HCT116 (cell line): Measurements from ENCODE around the gene CABP1.

Experiments used
- CEBPB ChIP-seq: IDR thresholded peaks from 2 replicates; pipeline ENCODE4 v1.6.1; 2012; ENCODE audit warnings: low read depth
- CTCF ChIP-seq, 3 experiments: fragments of 200-600 bp in 1 of 3; sonication (generic) in 1 of 3; IDR thresholded peaks in 2 of 3; conservative IDR thresholded peaks in 1 of 3; 2 replicates each; pipeline ENCODE4 v1.5.1; 2012 to 2017; ENCODE audit warnings: low read depth in 2 of 3, low read length in 2 of 3, antibody characterized with exemption in 1 of 3, borderline replicate concordance in 1 of 3, control low read depth in 1 of 3, mild to moderate bottlenecking in 1 of 3, mixed read lengths in 1 of 3, mixed run types in 1 of 3, moderate library complexity in 1 of 3; ENCODE audit not compliant: insufficient read depth in 1 of 3
- EZH2 ChIP-seq: fragments of 200-600 bp; sonication (generic); IDR thresholded peaks from 2 replicates; pipeline ENCODE4 v1.6.1; 2017; ENCODE audit warnings: antibody characterized with exemption, mixed run types
- JUND ChIP-seq: IDR thresholded peaks from 2 replicates; pipeline ENCODE4 v1.6.1; 2012
- POLR2A ChIP-seq: IDR thresholded peaks from 2 replicates; pipeline ENCODE4 v1.7.0; 2011; ENCODE audit warnings: borderline replicate concordance; ENCODE audit not compliant: insufficient read depth, insufficient read length; ENCODE audit errors: extremely low read depth
- RAD21 ChIP-seq: IDR thresholded peaks from 2 replicates; pipeline ENCODE4 v1.6.1; 2012; ENCODE audit warnings: low read depth, mild to moderate bottlenecking
- SP1 ChIP-seq: IDR thresholded peaks from 2 replicates; pipeline ENCODE4 v1.6.1; 2012; ENCODE audit warnings: low read depth
- SRF ChIP-seq: IDR thresholded peaks from 2 replicates; pipeline ENCODE4 v1.6.1; 2012; ENCODE audit warnings: low read depth

GRCh38 chr12:120712610-120713009 is 72.2 kb downstream of the CABP1 start:
- TF ChIP-seq CTCF (IDR thresholded peaks at IDR 0.05 in 2 of 3, conservative IDR thresholded peaks at IDR 0.05 in 1 of 3; ENCODE audit: borderline replicate concordance in 1 of 3, insufficient read depth in 1 of 3, low read depth in 2 of 3, low read length in 2 of 3) (no peak), RAD21 (no peak), SRF (no peak), POLR2A (no peak), JUND (no peak), SP1 (no peak), EZH2 (no peak), CEBPB (no peak)
